ENCODE data around the gene DIO1.

- TF ChIP-seq EP300 (conservative IDR thresholded peaks at IDR 0.05; ENCODE audit: poor library complexity, severe bottlenecking) = no peak
- TF ChIP-seq, protein P1, sequence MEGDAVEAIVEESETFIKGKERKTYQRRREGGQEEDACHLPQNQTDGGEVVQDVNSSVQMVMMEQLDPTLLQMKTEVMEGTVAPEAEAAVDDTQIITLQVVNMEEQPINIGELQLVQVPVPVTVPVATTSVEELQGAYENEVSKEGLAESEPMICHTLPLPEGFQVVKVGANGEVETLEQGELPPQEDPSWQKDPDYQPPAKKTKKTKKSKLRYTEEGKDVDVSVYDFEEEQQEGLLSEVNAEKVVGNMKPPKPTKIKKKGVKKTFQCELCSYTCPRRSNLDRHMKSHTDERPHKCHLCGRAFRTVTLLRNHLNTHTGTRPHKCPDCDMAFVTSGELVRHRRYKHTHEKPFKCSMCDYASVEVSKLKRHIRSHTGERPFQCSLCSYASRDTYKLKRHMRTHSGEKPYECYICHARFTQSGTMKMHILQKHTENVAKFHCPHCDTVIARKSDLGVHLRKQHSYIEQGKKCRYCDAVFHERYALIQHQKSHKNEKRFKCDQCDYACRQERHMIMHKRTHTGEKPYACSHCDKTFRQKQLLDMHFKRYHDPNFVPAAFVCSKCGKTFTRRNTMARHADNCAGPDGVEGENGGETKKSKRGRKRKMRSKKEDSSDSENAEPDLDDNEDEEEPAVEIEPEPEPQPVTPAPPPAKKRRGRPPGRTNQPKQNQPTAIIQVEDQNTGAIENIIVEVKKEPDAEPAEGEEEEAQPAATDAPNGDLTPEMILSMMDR (IDR thresholded peaks at IDR 0.05; ENCODE audit: poor library complexity, severe bottlenecking) = no peak
These were observed 2.7 kb downstream of the DIO1 start for GRCh38 chr1:53896635-53897229.
